Dermis blood vessel endothelial cell (primary cell): ENCODE results near the gene ILK. TPM values are rescaled to one million over a fixed set of nuclear protein-coding genes. Genes with fewer than 3 reads are reported as not detected.

ENCODE experiments used
- total RNA-seq: library from RNA; depleted of rRNA; stranded (reverse); fragments of >200 nt; gene quantifications from 2 replicates; pipeline ENCODE4 v1.2.3, GENCODE V29; 2014

ILK gene
- total RNA-seq, 1 donor from 2014 or later, result 163 TPM

Other genes starting within 250 kb of the ILK start
- gene SMPD1, start 213.3 kb upstream of the ILK start, total RNA-seq, result 25.2 and 27.6 TPM in 2 replicates
- 43.9 and 52.9 TPM in 2 replicates for gene APBB1, start 184.7 kb upstream of the ILK start, total RNA-seq
- 0.19 and 0.51 TPM in 2 replicates for gene HPX, start 162.8 kb upstream of the ILK start, total RNA-seq
- 18.4 and 19.8 TPM in 2 replicates for gene TRIM3, start 129.8 kb upstream of the ILK start, total RNA-seq
- gene ARFIP2, start 122.4 kb upstream of the ILK start, total RNA-seq, result 46.6 and 47.0 TPM in 2 replicates
- 26.4 and 32.5 TPM in 2 replicates for gene TIMM10B, start 122.3 kb upstream of the ILK start, total RNA-seq
- 2.6 and 5.1 TPM in 2 replicates for gene DNHD1, start 106.5 kb upstream of the ILK start, total RNA-seq
- gene RRP8, start 158 bp upstream of the ILK start, total RNA-seq, result 15.1 and 16.0 TPM in 2 replicates
- 27.5 and 34.2 TPM in 2 replicates for gene TAF10, start 8.4 kb downstream of the ILK start, total RNA-seq
- gene TPP1, start 15.6 kb downstream of the ILK start, total RNA-seq, result 137 and 197 TPM in 2 replicates
- gene DCHS1, start 52.0 kb downstream of the ILK start, total RNA-seq, result 61.8 and 81.7 TPM in 2 replicates
- gene MRPL17, start 79.6 kb downstream of the ILK start, total RNA-seq, result 31.2 and 61.6 TPM in 2 replicates
- not detected in 2 replicates for gene OR2AG2, start 168.2 kb downstream of the ILK start, total RNA-seq
- gene OR2AG1, start 179.2 kb downstream of the ILK start, total RNA-seq, result not detected in 2 replicates
- gene OR6A2, start 195.9 kb downstream of the ILK start, total RNA-seq, result 0.05 and 0.17 TPM in 2 replicates
- not detected in 2 replicates for gene OR10A5, start 241.9 kb downstream of the ILK start, total RNA-seq